ENCODE data around the gene TMIE.
"Not testable (repeated sequence)": the region's sequence is repeated elsewhere in the genome, so short reads cannot be mapped to it uniquely, and the experiment has no call there.

TMIE gene

GRCh38 chr3:46729038-46729437 is 27.8 kb downstream of the TMIE start:
- FAIRE-seq: no peak

- FAIRE-seq: no peak
Measured at GRCh38 chr3:46730819-46731218, 29.6 kb downstream of the TMIE start.

GRCh38 chr3:46731795-46732194 is 30.6 kb downstream of the TMIE start:
- FAIRE-seq: no peak

GRCh38 chr3:46733026-46733800 is 32.0 kb downstream of the TMIE start:
- no peak for FAIRE-seq

GRCh38 chr3:46734773-46735172 is 33.6 kb downstream of the TMIE start:
- FAIRE-seq: no peak

- FAIRE-seq: no peak
Measured at GRCh38 chr3:46736006-46736872, 35.0 kb downstream of the TMIE start.

- FAIRE-seq: no peak
Measured at GRCh38 chr3:46737329-46737731, 36.1 kb downstream of the TMIE start.

- FAIRE-seq: not testable (repeated sequence)
Measured at GRCh38 chr3:46739565-46739964, 38.4 kb downstream of the TMIE start.

GRCh38 chr3:46742992-46743585 is 41.9 kb downstream of the TMIE start:
- no peak for FAIRE-seq

- no peak for FAIRE-seq
Measured at GRCh38 chr3:46746711-46747110, 45.5 kb downstream of the TMIE start.

- FAIRE-seq: no peak
Measured at GRCh38 chr3:46748170-46748569, 47.0 kb downstream of the TMIE start.

- FAIRE-seq: no peak
Measured at GRCh38 chr3:46749129-46749528, 47.9 kb downstream of the TMIE start.

GRCh38 chr3:46750555-46751038 is 49.4 kb downstream of the TMIE start:
- FAIRE-seq: no peak

GRCh38 chr3:46753127-46753526 is 51.9 kb downstream of the TMIE start:
- not testable (repeated sequence) for FAIRE-seq

- FAIRE-seq: no peak
Measured at GRCh38 chr3:46755646-46756045, 54.5 kb downstream of the TMIE start.

GRCh38 chr3:46756642-46757041 is 55.5 kb downstream of the TMIE start:
- FAIRE-seq: no peak

- no peak for FAIRE-seq
Measured at GRCh38 chr3:46759239-46760167, 58.3 kb downstream of the TMIE start.
